Skin of body (tissue), 3 donors: ENCODE data around the gene KDM4C. TPM values are rescaled to one million over a fixed set of nuclear protein-coding genes. Genes with fewer than 3 reads are reported as not detected.

Experiments
- DNase-seq: peaks from one replicate; lab custom pipeline; 2025; lab: John Stamatoyannopoulos, UW
- small RNA-seq: library from RNA; depleted of rRNA; stranded (forward); fragments of <200 nt; gene quantifications from one replicate; pipeline ENCODE3, GENCODE V24; 2014; ENCODE audit warnings: low replicate concordance
- total RNA-seq: library from RNA; depleted of rRNA; stranded (reverse); fragments of >200 nt; gene quantifications from one replicate; pipeline ENCODE4 v1.2.3, GENCODE V29; 2014

KDM4C gene
- total RNA-seq, 1 donor from 2014 or later, result 45.8 TPM

GRCh38 chr9:7210854-7211637 lies 453.3 kb downstream of the KDM4C start:
- no peak for DNase-seq

- no peak for DNase-seq
Measured at GRCh38 chr9:7211657-7212056, 453.9 kb downstream of the KDM4C start.

- no peak for DNase-seq
Measured at GRCh38 chr9:7212101-7212500, 454.3 kb downstream of the KDM4C start.

- DNase-seq, result no peak
Measured at GRCh38 chr9:7216004-7216841, 458.4 kb downstream of the KDM4C start.

- DNase-seq, result no peak
Measured at GRCh38 chr9:7223981-7224380, 466.2 kb downstream of the KDM4C start.

Small RNAs within 50 kb of the gene (small RNA-seq; reads per million reads assigned to genes)
- not detected for gene SNRPEP2

Other genes starting within 250 kb of the KDM4C start
- gene GLDC, start 112.2 kb upstream of the KDM4C start, total RNA-seq, result 1.3 TPM